ENCODE data around the gene WFS1.

Gene WFS1

GRCh38 chr4:6295495-6295894, 25.8 kb downstream of the WFS1 start:
- H3K4me3 ChIP-seq (ENCODE audit: low read depth, low read length) = no peak overlapping the region
- no peak for TF ChIP-seq CTCF (IDR thresholded peaks at IDR 0.05; ENCODE audit: low read depth, low read length)

GRCh38 chr4:6296026-6296425, 26.4 kb downstream of the WFS1 start:
- TF ChIP-seq CTCF (IDR thresholded peaks at IDR 0.05; ENCODE audit: low read depth, low read length) = no peak
- H3K4me3 ChIP-seq (ENCODE audit: low read depth, low read length) = no peak overlapping the region

GRCh38 chr4:6297266-6297815, 27.7 kb downstream of the WFS1 start:
- no peak overlapping the region for H3K4me3 ChIP-seq (ENCODE audit: low read depth, low read length)
- no peak for TF ChIP-seq CTCF (IDR thresholded peaks at IDR 0.05; ENCODE audit: low read depth, low read length)

- TF ChIP-seq CTCF (IDR thresholded peaks at IDR 0.05; ENCODE audit: low read depth, low read length) = no peak
- H3K4me3 ChIP-seq (ENCODE audit: low read depth, low read length) = no peak overlapping the region
Observed at GRCh38 chr4:6298035-6298434, 28.4 kb downstream of the WFS1 start.

GRCh38 chr4:6298852-6299251, 29.2 kb downstream of the WFS1 start:
- no peak for TF ChIP-seq CTCF (IDR thresholded peaks at IDR 0.05; ENCODE audit: low read depth, low read length)
- H3K4me3 ChIP-seq (ENCODE audit: low read depth, low read length) = no peak overlapping the region

GRCh38 chr4:6299875-6300274, 30.2 kb downstream of the WFS1 start:
- no peak for TF ChIP-seq CTCF (IDR thresholded peaks at IDR 0.05; ENCODE audit: low read depth, low read length)
- H3K4me3 ChIP-seq (ENCODE audit: low read depth, low read length) = no peak overlapping the region

- no peak overlapping the region for H3K4me3 ChIP-seq (ENCODE audit: low read depth, low read length)
- no peak for TF ChIP-seq CTCF (IDR thresholded peaks at IDR 0.05; ENCODE audit: low read depth, low read length)
Observed at GRCh38 chr4:6300359-6300758, 30.7 kb downstream of the WFS1 start.
